A172 (cell line): ENCODE data around the gene NRARP. TPM values are rescaled to one million over a fixed set of nuclear protein-coding genes. Genes with fewer than 3 reads are reported as not detected.
A peak's percentile ranks its signal among the peaks of the same experiment; 100 is the strongest.
"Not testable (repeated sequence)": the region's sequence is repeated elsewhere in the genome, so short reads cannot be mapped to it uniquely, and the experiment has no call there.

ENCODE experiments used
- DNase-seq: peaks from one replicate; pipeline ENCODE4 v3.0.0-alpha.2; 2015; ENCODE audit warnings: low spot score
- total RNA-seq: library from RNA; depleted of rRNA; stranded (reverse); fragments of >200 nt; shearing (Covaris generic); gene quantifications from 2 replicates; pipeline ENCODE4 v1.2.3, GENCODE V29; 2014; rRNA removed

Gene NRARP, protein sequence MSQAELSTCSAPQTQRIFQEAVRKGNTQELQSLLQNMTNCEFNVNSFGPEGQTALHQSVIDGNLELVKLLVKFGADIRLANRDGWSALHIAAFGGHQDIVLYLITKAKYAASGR
- total RNA-seq = 0.40 and 0.43 TPM in 2 replicates

GRCh38 chr9:137302118-137302448 lies at the start of gene NRARP:
TSS of gene NRARP (minus strand) at chr9:137302271. CDS start at chr9:137301928, 343 bp downstream.
- peak; percentile 53 for DNase-seq

DNA sequence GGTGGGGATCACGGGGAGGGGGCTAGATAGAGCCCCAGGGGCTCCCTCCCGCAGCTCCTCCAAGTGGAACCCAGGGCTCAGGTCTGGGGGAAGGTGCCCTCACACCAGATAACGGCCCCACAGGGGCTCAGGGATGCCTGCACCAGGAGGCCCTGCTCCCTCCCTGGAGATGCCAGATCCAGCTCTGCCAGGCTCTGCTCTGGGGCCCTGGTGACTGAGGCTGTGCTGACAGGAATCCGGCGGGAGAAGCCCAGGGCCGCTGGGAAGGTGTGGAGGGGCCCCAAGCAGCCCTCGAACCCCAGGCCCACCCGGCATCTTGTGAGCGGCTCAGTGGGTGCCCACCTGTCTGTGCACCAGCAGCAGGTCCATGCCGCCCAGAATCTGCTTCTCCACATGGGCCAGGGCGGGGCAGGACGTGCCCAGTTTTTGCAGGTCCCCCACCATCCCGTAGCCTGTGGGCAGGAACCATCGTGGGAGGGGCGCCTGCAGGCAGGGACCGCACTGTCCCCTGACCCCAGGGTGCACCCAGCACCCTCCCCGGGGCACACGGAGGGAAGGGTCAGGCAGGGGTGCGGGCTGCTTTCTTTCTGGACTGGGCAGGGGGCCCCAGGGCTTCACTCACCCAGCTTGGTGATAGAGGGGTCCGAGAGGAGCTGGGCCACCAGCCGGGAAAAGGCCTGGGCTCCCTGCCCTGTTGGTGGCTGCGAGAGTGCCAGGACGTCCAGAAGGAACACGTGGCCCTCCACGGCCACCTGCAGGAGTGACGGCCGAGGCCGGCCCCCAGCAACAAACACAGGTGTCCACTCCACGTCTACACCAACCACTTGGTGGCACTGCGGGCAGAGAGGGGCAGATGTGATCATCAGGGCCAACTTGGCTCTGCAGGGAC lies 48.9 kb upstream of the NRARP start:
- no peak for DNase-seq

- DNase-seq = no peak
Observed at GRCh38 chr9:137349471-137350033, 47.5 kb upstream of the NRARP start.

DNA sequence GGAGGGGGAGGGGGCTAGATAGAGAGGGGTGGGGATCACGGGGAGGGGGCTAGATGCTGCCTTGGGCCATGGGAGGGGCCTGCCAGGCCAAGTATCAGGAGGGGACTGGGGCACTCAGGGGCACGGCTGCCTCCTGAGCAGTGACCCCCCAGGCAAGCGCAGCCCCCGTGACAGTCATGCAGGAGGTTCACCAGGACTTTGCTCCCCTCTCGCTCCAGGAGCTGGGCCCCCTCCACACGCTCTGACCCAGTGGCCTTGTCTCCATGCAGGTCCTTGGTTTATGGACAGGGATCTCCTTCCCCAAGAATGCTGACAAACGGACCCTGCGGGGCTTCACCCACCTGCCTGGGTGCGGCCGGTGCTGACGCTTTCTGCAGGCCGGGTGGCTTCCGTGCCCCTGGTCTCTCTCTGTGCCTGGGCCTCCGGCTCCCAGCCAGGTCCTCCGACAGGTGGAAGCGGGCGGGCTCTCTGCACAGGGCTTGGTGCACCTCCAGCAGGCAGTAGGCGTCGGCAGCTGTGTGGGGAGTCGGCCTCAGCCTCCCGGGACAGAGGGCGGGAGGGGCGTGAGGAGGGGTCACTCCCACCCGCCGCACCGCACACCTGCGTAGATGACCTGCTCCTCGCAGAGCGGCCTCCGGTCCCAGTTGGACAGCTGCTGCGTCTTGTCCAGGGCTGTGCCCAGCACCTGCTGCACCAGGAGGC lies 46.8 kb upstream of the NRARP start:
- DNase-seq = no peak

DNA sequence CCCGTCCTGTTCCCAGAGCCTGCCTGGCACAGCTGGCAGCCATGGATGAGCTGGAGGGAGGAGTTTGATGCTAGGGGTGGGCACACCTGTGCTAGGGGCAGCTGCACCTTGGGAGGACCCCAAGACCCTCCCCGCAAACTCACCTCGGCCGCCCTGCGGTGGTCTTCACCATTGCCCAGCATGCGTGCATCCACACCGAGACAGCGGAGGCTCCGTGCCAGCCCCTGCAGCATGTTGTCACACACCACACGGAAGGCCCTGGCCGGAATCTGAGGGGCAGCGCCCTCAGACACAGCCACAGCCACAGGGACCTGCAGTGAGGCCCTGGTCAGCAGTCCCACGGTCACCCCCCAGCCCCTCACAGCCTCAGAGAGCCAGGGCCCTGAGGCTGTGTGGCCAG lies 45.9 kb upstream of the NRARP start:
- DNase-seq = no peak

DNA sequence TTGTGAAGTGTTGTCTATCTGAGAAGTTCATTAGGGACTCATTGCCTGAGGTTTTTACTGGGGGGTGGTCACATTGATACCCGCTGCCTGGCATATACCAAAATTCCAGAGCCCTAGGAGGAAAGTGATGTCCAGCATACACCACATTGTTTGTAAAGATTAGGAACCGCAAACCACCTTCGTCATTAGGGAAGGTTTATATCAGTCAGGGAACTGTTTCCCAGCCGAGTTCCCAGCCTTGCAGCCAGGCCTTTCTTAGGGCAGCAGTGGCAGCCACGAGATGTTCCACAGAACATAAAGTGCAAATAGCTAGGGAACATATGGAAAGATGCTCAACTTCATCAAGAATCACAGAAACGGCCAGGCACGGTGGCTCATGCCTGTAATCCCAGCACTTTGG lies 40.4 kb upstream of the NRARP start:
- DNase-seq = no peak

DNA sequence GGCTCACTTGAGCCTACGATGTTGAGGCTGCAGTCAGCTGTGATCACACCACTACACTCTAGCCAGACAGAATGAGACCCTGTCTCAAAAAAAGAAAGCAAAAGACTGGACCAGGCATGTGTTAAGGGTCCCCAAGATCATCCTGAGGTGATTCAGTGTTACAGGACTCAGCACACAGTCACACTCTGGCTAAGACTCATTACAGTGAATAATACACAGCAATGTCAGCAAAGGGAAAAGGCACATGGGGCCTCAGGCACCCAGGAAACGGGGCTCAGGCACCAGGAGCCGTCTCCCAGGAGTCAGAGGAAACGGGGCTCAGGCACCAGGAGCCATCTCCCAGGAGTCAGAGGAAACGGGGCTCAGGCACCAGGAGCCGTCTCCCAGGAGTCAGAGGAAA lies 39.2 kb upstream of the NRARP start:
- DNase-seq = no peak

DNA sequence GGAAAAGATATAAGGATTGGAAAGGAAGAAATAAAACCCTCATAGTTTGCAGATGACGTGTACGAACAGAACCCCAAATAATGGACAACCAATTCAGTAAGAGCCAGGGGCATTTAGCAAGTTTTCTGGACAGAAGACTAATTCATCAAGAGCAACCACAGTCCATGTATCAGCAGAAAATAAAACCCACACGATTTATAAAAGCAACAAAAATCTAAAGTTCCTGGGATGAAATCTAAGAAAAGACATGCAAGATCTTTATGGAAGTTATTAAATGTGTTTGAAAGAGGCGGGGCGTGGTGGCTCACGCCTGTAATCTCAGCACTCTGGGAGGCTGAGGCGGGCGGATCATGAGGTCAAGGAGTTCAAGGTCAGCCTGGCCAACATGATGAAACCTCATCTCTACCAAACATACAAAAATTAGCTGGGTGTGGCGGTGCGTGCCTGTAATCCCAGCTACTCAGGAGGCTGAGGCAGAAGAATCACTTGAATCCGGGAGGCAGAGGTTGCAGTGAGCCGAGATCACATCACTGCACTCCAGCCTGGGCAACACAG lies 37.9 kb upstream of the NRARP start:
- not testable (repeated sequence) for DNase-seq

DNA sequence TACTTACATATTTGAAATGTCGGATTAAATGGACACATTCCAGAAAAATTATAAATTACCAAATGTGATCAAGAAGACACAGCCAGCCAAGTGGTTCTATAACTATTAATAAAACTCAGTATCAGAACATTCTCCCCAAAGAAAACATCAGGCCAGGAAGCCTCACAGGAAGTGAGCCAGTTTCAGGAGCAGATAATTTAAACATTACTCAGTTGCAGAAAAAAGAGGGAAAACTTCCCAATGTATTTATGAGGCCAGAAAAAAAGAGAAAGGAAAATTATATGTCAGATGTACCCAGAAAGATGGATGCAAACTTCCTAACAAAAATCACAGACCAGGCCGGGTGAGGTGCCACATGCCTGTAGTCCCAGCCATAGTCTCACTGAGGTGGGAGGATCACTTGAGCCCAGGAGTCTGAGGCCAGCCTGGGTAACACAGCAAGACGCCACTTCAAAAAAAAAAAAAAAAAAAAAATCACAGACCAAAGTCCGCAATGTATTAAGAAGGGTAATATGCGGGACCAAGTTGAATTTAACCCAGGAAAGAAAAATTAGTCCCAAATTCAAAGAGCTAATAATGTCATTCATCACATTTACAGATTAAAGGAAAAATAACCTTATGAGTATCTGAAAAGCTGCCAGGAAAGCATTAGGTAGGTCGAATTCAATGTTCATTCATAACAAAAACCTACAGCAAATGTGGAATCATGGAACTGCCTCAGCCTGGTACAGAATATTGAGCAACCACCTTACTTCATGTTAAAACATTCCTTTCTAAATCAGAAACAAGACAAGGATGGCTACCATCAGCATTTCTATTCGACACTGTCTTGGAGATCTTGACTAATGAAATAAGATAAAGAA lies 37.2 kb upstream of the NRARP start:
- peak; percentile 18 for DNase-seq

GRCh38 chr9:137336735-137337134 lies 34.7 kb upstream of the NRARP start:
- no peak for DNase-seq

GRCh38 chr9:137333016-137333671 lies 31.1 kb upstream of the NRARP start:
- DNase-seq = peak; percentile 79

GRCh38 chr9:137331929-137332328 lies 29.9 kb upstream of the NRARP start:
- DNase-seq = no peak

DNA sequence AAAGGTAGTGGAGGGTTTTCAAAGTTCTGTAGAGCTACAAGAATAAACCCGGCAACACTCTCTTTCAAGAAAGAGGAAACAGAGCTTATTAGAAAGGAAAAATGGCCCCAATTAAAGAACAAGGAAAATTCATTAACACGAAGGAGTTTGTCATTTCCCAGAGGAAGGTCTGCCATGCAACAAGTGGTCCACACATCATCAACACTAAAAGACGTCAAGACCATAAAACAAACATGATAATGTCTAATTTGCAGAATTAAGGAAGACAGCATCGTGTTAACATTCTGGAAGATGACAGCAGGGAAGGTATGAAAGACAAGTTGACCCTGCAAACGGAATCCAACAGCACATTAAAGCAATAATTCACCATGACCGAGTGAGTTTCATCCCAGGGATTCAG lies 28.6 kb upstream of the NRARP start:
- DNase-seq = no peak

- not testable (repeated sequence) for DNase-seq
Observed at GRCh38 chr9:137329590-137329989, 27.5 kb upstream of the NRARP start.

DNA sequence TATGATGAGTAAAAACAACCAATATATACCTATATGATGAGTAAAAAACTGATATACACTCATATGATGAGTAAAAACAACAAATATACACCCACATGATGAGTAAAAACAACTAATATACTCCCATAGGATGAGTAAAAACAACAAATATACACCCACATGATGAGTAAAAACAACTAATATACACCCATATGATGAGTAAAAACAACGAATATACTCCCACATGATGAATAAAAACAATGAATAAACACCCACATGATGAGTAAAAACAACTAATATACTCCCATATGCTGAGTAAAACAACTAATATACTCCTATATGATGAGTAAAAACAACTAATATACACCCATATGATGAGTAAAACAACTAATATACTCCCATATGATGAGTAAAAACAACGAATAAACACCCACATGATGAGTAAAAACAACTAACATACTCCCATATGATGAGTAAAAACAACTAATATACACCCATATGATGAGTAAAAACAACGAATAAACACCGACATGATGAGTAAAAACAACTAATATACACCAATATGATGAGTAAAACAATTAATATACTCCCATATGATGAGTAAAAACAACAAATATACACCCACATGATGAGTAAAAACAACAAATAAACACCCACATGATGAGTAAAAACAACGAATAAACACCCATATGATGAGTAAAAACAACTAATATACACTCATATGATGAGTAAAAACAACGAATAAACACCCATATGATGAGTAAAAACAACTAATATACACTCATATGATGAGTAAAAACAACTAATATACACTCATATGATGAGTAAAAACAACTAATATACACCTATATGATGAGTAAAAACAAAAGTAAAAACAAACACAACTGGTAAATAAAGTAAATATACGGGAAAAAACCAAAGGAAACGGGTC lies 25.8 kb upstream of the NRARP start:
- DNase-seq = not testable (repeated sequence)

DNA sequence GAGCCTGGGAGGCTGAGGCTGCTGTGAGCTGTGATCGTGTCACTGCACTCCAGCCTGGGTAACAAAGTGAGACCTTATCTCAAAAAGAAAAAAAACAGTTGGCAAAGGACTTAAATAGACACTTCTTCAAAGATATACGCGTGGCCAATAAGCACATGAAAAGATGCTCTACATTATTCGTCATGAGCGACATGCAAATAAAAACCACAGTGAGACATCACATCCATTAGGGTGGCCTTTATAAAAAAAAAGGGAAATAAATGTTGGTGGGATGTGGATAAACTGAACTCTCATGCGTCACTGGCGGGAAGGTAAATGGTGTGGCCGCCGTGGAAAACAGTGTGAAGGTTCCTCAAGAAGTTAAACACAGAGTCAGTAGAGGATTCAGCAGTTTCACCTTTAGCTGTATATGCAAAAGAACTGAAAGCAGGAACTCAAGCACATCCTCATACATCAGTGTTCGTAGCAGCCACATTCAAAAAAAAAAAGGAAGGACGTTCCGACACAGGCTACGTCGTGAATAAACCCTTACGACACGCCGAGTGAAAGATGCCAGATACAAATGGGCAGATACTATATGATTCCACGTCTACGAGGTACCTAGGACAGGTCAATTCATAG lies 24.5 kb upstream of the NRARP start:
- no peak for DNase-seq

- no peak for DNase-seq
Observed at GRCh38 chr9:137325799-137326198, 23.7 kb upstream of the NRARP start.

GRCh38 chr9:137325124-137325523 lies 23.1 kb upstream of the NRARP start:
- DNase-seq = no peak
